ENCODE measurements around the gene CNGA4.

Gene CNGA4

GRCh38 chr11:6214530-6214929 is 24.4 kb upstream of the CNGA4 start:
- Histone ChIP-seq H3K27me3 (replicated peaks) (no peaks in the 10 kb centered on the region), H3K4me3 (ENCODE audit: low read depth, low read length) (no peak overlapping the region), H3K36me3 (replicated peaks) (peaks cover 52% of the 10 kb centered on the region), H3K27ac (no peak overlapping the region)
- DNase-seq: no peak
- in situ Hi-C loops (cut with HindIII; ENCODE audit: low pct_ligation_motif_present, low sequenced_read_pairs): no loop called here
- no peak for TF ChIP-seq CTCF (IDR thresholded peaks at IDR 0.05; ENCODE audit: low read depth, low read length, missing control alignments)

GRCh38 chr11:6216501-6216900 is 22.4 kb upstream of the CNGA4 start:
- no peak for TF ChIP-seq CTCF (IDR thresholded peaks at IDR 0.05; ENCODE audit: low read depth, low read length, missing control alignments)
- in situ Hi-C loops (cut with HindIII; ENCODE audit: low pct_ligation_motif_present, low sequenced_read_pairs): no loop called here
- H3K27me3 ChIP-seq (replicated peaks): no peaks in the 10 kb centered on the region
- H3K4me3 ChIP-seq (ENCODE audit: low read depth, low read length): no peak overlapping the region
- DNase-seq: no peak
- no peak overlapping the region for H3K27ac ChIP-seq
- H3K36me3 ChIP-seq (replicated peaks): peaks cover 45% of the 10 kb centered on the region

- DNase-seq: no peak
- no peak overlapping the region for H3K27ac ChIP-seq
- H3K4me3 ChIP-seq (ENCODE audit: low read depth, low read length): no peak overlapping the region
- in situ Hi-C loops (cut with HindIII; ENCODE audit: low pct_ligation_motif_present, low sequenced_read_pairs): no loop called here
- peaks cover 54% of the 10 kb centered on the region for H3K36me3 ChIP-seq (replicated peaks)
- no peaks in the 10 kb centered on the region for H3K27me3 ChIP-seq (replicated peaks)
- no peak for TF ChIP-seq CTCF (IDR thresholded peaks at IDR 0.05; ENCODE audit: low read depth, low read length, missing control alignments)
Measured at GRCh38 chr11:6217722-6218121, 21.2 kb upstream of the CNGA4 start.

GRCh38 chr11:6219359-6219758 is 19.5 kb upstream of the CNGA4 start:
- Histone ChIP-seq H3K4me3 (ENCODE audit: low read depth, low read length) (no peak overlapping the region), H3K27ac (no peak overlapping the region), H3K36me3 (replicated peaks) (peaks cover 51% of the 10 kb centered on the region), H3K27me3 (replicated peaks) (no peaks in the 10 kb centered on the region)
- no peak for TF ChIP-seq CTCF (IDR thresholded peaks at IDR 0.05; ENCODE audit: low read depth, low read length, missing control alignments)
- DNase-seq: peak; percentile 76
- in situ Hi-C loops (cut with HindIII; ENCODE audit: low pct_ligation_motif_present, low sequenced_read_pairs): no loop called here

- no peak overlapping the region for H3K4me3 ChIP-seq (ENCODE audit: low read depth, low read length)
- H3K27ac ChIP-seq: no peak overlapping the region
- H3K27me3 ChIP-seq (replicated peaks): no peaks in the 10 kb centered on the region
- H3K36me3 ChIP-seq (replicated peaks): peaks cover 21% of the 10 kb centered on the region
- no peak for TF ChIP-seq CTCF (IDR thresholded peaks at IDR 0.05; ENCODE audit: low read depth, low read length, missing control alignments)
- no peak for DNase-seq
- in situ Hi-C loops (cut with HindIII; ENCODE audit: low pct_ligation_motif_present, low sequenced_read_pairs): no loop called here
Measured at GRCh38 chr11:6223854-6224253, 15.0 kb upstream of the CNGA4 start.

- in situ Hi-C loops (cut with HindIII; ENCODE audit: low pct_ligation_motif_present, low sequenced_read_pairs): no loop called here
- Histone ChIP-seq H3K36me3 (replicated peaks) (peaks cover 18% of the 10 kb centered on the region), H3K27me3 (replicated peaks) (no peaks in the 10 kb centered on the region), H3K27ac (no peak overlapping the region), H3K4me3 (ENCODE audit: low read depth, low read length) (no peak overlapping the region)
- DNase-seq: no peak
- no peak for TF ChIP-seq CTCF (IDR thresholded peaks at IDR 0.05; ENCODE audit: low read depth, low read length, missing control alignments)
Measured at GRCh38 chr11:6224421-6224820, 14.5 kb upstream of the CNGA4 start.

All from brain microvascular endothelial cell (primary cell).